ENCODE measurements around the gene ATP5PF.

Gene ATP5PF

DNA sequence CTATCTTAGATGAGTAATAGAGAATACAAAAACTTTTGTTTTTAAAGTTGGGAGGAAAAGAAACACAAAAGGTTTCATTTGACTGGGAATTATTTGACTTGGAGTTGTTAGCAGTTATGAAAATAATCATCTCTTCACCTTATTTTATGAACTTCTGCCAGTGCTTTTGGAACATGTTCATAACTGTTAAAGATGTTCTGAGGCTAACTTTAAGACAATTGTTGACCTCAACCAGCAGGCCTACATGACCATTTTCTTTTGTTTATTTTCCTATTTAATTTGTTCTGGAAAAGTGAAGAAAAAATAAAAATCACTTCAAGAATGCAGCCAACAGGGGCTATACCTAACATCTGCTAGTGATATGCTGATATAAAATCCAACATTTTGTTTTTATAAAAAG is 58.3 kb downstream of the ATP5PF start:
- Histone ChIP-seq H3K79me1 (ENCODE audit: low read depth, low read length) (no peaks in the 10 kb centered on the region), H3K4me3 (ENCODE audit: low read length in 2 of 2) (no peak overlapping the region), H3K27me3 (ENCODE audit: control insufficient read depth in 3 of 3, insufficient read depth in 3 of 3, low read depth in 1 of 3, low read length in 3 of 3) (no peaks in the 10 kb centered on the region), H4K91ac (ENCODE audit: low read depth, low read length, poor library complexity) (no peak overlapping the region), H2AK5ac (ENCODE audit: low read depth, low read length) (no peak overlapping the region), H4K8ac (ENCODE audit: low read depth, low read length) (no peak overlapping the region), H3K36me3 (replicated peaks in 1 of 2; ENCODE audit: control insufficient read depth in 2 of 2, insufficient read depth in 2 of 2, low read length in 2 of 2) (no peaks in the 10 kb centered on the region), H3K27ac (replicated peaks; ENCODE audit: low read length) (no peak overlapping the region), H2BK5ac (ENCODE audit: low read length) (no peak overlapping the region), H2AFZ (ENCODE audit: low read length) (no peak overlapping the region), H2BK120ac (ENCODE audit: low read depth, low read length) (no peak overlapping the region), H2BK15ac (ENCODE audit: low read length) (no peak overlapping the region), H3K14ac (ENCODE audit: low read length) (no peak overlapping the region), H3K23ac (ENCODE audit: low read depth, low read length, poor library complexity) (no peak overlapping the region), H2BK12ac (ENCODE audit: low read length) (no peak overlapping the region), H3K9ac (ENCODE audit: low read depth, low read length, poor library complexity) (no peak overlapping the region), H3K18ac (ENCODE audit: low read length) (no peak overlapping the region), H3K4ac (ENCODE audit: low read length) (no peak overlapping the region), H3K9me3 (replicated peaks in 1 of 2; ENCODE audit: control insufficient read depth in 2 of 2, insufficient read depth in 1 of 2, low read depth in 1 of 2, low read length in 2 of 2) (peaks cover 0 to 12% of the 10 kb centered on the region in 2 donors), H3K4me2 (ENCODE audit: insufficient read depth, low read length, poor library complexity, severe bottlenecking) (no peak overlapping the region), H3K4me1 (ENCODE audit: control insufficient read depth in 2 of 2, insufficient read depth in 1 of 2, low read depth in 1 of 2, low read length in 2 of 2) (no peaks in the 10 kb centered on the region)
- DNase-seq (ENCODE audit: low spot score) = no peak

All from neuronal stem cell (in vitro differentiated cells).